Measurements from ENCODE around the gene KLC4. TPM values are rescaled to one million over a fixed set of nuclear protein-coding genes. Genes with fewer than 3 reads are reported as not detected.
A peak's percentile ranks its signal among the peaks of the same experiment; 100 is the strongest.

The KLC4 gene
- total RNA-seq, 3 donors from 2014 or later = 20.5 to 33.7 (median 21.0) TPM

DNA sequence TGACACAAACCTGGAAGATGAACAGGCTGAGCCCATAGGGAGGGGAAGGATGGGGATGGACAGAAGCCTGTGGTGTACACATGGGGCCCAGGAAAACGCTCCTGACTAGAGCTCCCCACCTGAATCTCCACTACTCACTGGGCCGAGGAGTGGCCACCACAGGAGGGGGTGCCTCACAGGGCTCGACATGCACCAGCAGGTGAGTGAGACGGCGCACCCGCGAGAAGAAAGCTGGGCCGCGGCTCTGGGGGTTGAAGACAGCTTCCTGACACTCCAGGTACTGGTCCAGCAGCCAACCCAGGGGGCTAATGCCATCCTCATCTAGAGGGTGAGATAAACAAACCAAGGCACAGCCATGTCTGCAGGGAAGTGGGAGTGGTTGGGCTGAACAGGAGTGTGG lies 16.1 kb upstream of the KLC4 start:
- TF ChIP-seq POLR2AphosphoS5 (IDR thresholded peaks at IDR 0.05) = no peak
- TF ChIP-seq, protein P1, sequence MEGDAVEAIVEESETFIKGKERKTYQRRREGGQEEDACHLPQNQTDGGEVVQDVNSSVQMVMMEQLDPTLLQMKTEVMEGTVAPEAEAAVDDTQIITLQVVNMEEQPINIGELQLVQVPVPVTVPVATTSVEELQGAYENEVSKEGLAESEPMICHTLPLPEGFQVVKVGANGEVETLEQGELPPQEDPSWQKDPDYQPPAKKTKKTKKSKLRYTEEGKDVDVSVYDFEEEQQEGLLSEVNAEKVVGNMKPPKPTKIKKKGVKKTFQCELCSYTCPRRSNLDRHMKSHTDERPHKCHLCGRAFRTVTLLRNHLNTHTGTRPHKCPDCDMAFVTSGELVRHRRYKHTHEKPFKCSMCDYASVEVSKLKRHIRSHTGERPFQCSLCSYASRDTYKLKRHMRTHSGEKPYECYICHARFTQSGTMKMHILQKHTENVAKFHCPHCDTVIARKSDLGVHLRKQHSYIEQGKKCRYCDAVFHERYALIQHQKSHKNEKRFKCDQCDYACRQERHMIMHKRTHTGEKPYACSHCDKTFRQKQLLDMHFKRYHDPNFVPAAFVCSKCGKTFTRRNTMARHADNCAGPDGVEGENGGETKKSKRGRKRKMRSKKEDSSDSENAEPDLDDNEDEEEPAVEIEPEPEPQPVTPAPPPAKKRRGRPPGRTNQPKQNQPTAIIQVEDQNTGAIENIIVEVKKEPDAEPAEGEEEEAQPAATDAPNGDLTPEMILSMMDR (IDR thresholded peaks at IDR 0.05) = no peak
- TF ChIP-seq POLR2A (IDR thresholded peaks at IDR 0.05) = no peak
- H3K27me3 ChIP-seq = no peaks in the 10 kb centered on the region
- H3K9me3 ChIP-seq = no peaks in the 10 kb centered on the region
- H3K27ac ChIP-seq = no peak overlapping the region
- DNase-seq (ENCODE audit: low spot score in 2 of 2) = no peak
- intact Hi-C loops (cut with DNase I; ENCODE audit: low total_unique reads) = no loop called here
- no peaks in the 10 kb centered on the region for H3K36me3 ChIP-seq
- H3K4me3 ChIP-seq = no peak overlapping the region
- no peaks in the 10 kb centered on the region for H3K4me1 ChIP-seq

DNA sequence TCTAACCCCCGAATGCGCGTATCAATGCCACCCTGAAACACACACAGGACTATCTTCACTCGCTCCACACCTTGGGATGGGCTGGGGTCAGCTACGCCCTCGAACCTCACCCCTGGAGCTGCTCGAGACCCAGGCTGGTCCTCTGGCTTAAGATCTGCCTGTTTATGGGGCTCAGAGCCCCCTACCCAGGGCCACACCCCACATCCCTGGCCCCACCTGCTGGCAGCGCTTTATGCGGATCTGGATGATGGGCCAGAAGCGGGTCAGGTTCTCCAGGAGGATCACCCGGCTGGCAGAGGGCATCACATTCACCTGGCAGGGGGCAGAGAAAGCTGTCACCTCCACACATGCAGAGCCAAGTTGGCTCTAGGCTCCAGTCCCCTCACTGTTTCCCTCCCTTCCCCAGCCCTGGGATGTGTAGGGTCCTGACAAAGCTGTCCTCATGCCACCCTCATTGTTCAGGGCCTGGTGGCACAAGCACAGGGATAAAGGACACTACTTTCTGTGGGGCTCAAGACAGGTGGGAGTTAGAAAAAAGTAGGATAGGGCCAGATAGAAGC lies 14.0 kb upstream of the KLC4 start:
- no peaks in the 10 kb centered on the region for H3K27me3 ChIP-seq
- H3K4me1 ChIP-seq = no peaks in the 10 kb centered on the region
- no peak for TF ChIP-seq POLR2A (IDR thresholded peaks at IDR 0.05)
- no peak for TF ChIP-seq POLR2AphosphoS5 (IDR thresholded peaks at IDR 0.05)
- TF ChIP-seq, protein P1 (IDR thresholded peaks at IDR 0.05) = no peak
- DNase-seq (ENCODE audit: low spot score in 2 of 2) = no peak
- H3K4me3 ChIP-seq = no peak overlapping the region
- intact Hi-C loops (cut with DNase I; ENCODE audit: low total_unique reads) = no loop called here
- H3K36me3 ChIP-seq = no peaks in the 10 kb centered on the region
- no peaks in the 10 kb centered on the region for H3K9me3 ChIP-seq
- no peak overlapping the region for H3K27ac ChIP-seq

GRCh38 chr6:43047998-43048397 lies 11.4 kb upstream of the KLC4 start:
- DNase-seq (ENCODE audit: low spot score in 2 of 2) = no peak
- H3K27me3 ChIP-seq = no peaks in the 10 kb centered on the region
- peaks cover 0 to 7% of the 10 kb centered on the region in 2 donors for H3K4me1 ChIP-seq
- intact Hi-C loops (cut with DNase I; ENCODE audit: low total_unique reads) = no loop called here
- no peak overlapping the region for H3K4me3 ChIP-seq
- TF ChIP-seq POLR2A (IDR thresholded peaks at IDR 0.05) (no peak), POLR2AphosphoS5 (IDR thresholded peaks at IDR 0.05) (no peak)
- TF ChIP-seq, protein P1 (IDR thresholded peaks at IDR 0.05) = no peak
- H3K36me3 ChIP-seq = no peaks in the 10 kb centered on the region
- H3K27ac ChIP-seq = no peak overlapping the region
- no peaks in the 10 kb centered on the region for H3K9me3 ChIP-seq

- Histone ChIP-seq H3K27ac (no peak overlapping the region), H3K9me3 (no peaks in the 10 kb centered on the region), H3K36me3 (no peaks in the 10 kb centered on the region), H3K27me3 (no peaks in the 10 kb centered on the region), H3K4me3 (no peak overlapping the region), H3K4me1 (peaks cover 0 to 9% of the 10 kb centered on the region in 2 donors)
- intact Hi-C loops (cut with DNase I; ENCODE audit: low total_unique reads) = no loop called here
- TF ChIP-seq, protein P1 (IDR thresholded peaks at IDR 0.05) = no peak
- no peak for DNase-seq (ENCODE audit: low spot score in 2 of 2)
Measured at GRCh38 chr6:43050981-43051380, 8.4 kb upstream of the KLC4 start.

GRCh38 chr6:43052225-43052841 lies 7.1 kb upstream of the KLC4 start:
- TF ChIP-seq POLR2A (IDR thresholded peaks at IDR 0.05) (no peak), POLR2AphosphoS5 (IDR thresholded peaks at IDR 0.05) (no peak)
- TF ChIP-seq, protein P1 (IDR thresholded peaks at IDR 0.05) = no peak
- peak overlapping the region in 2 of 3 donors; percentile 60 to 88 for H3K4me3 ChIP-seq
- H3K9me3 ChIP-seq = no peaks in the 10 kb centered on the region
- intact Hi-C loops (cut with DNase I; ENCODE audit: low total_unique reads) = no loop called here
- peaks cover 0 to 9% of the 10 kb centered on the region in 2 donors for H3K4me1 ChIP-seq
- H3K27me3 ChIP-seq = no peaks in the 10 kb centered on the region
- H3K36me3 ChIP-seq = no peaks in the 10 kb centered on the region
- DNase-seq (ENCODE audit: low spot score in 2 of 2) = no peak
- peak overlapping the region; percentile 82 to 96 for H3K27ac ChIP-seq

All from breast epithelium (tissue), 4 donors.